ENCODE measurements around the gene PRELP.

The PRELP gene

GRCh38 chr1:203479646-203480045 lies 4.0 kb downstream of the PRELP start:
- DNase-seq, result no peak

- no peak for DNase-seq
These were observed 4.5 kb downstream of the PRELP start for GRCh38 chr1:203480084-203480483.

- no peak for DNase-seq
These were observed 5.0 kb downstream of the PRELP start for GRCh38 chr1:203480525-203481084.

- no peak for DNase-seq
These were observed 5.6 kb downstream of the PRELP start for GRCh38 chr1:203481196-203481595.

- no peak for DNase-seq
These were observed 11.2 kb downstream of the PRELP start for GRCh38 chr1:203486618-203487370.

GRCh38 chr1:203488539-203488938 lies 12.9 kb downstream of the PRELP start:
- no peak for DNase-seq

- DNase-seq, result no peak
These were observed 15.0 kb downstream of the PRELP start for GRCh38 chr1:203490607-203491006.

- no peak for DNase-seq
These were observed 16.1 kb downstream of the PRELP start for GRCh38 chr1:203491664-203492063.

GRCh38 chr1:203492082-203492747 lies 16.6 kb downstream of the PRELP start:
- DNase-seq, result no peak

- no peak for DNase-seq
These were observed 17.1 kb downstream of the PRELP start for GRCh38 chr1:203492748-203493130.

- DNase-seq, result no peak
These were observed 18.3 kb downstream of the PRELP start, which contains the start of gene OPTC for GRCh38 chr1:203493901-203494300. Gene OPTC, plus strand, starts transcription at chr1:203494153. Its CDS starts 1,853 bp downstream, at chr1:203496006.

GRCh38 chr1:203495845-203496244 lies 20.2 kb downstream of the PRELP start:
- no peak for DNase-seq

GRCh38 chr1:203497269-203497777 lies 21.7 kb downstream of the PRELP start:
- no peak for DNase-seq

GRCh38 chr1:203499643-203500278 lies 24.2 kb downstream of the PRELP start:
- no peak for DNase-seq

- no peak for DNase-seq
These were observed 24.7 kb downstream of the PRELP start for GRCh38 chr1:203500279-203500678.

- DNase-seq, result no peak
These were observed 28.2 kb downstream of the PRELP start for GRCh38 chr1:203503836-203504235.

GRCh38 chr1:203504400-203505250 lies 29.0 kb downstream of the PRELP start:
- peak; percentile 84 for DNase-seq

- DNase-seq, result no peak
These were observed 30.1 kb downstream of the PRELP start for GRCh38 chr1:203505526-203506204.

- DNase-seq, result peak; percentile 62
These were observed 31.4 kb downstream of the PRELP start for GRCh38 chr1:203506858-203507626.

- no peak for DNase-seq
These were observed 32.2 kb downstream of the PRELP start for GRCh38 chr1:203507759-203508158.

All from right hindlimb (tissue), 1 donor.